CD4-positive, alpha-beta T cell treated with Interleukin-4 for 1 hour (primary cell): ENCODE data around the gene KBTBD2.
"Not testable (repeated sequence)": the region's sequence is repeated elsewhere in the genome, so short reads cannot be mapped to it uniquely, and the experiment has no call there.

ENCODE experiments used
- DNase-seq, 2 donors: peaks; one replicate each; pipeline ENCODE4 v3.0.0-alpha.2; 2020 to 2022

The KBTBD2 gene

DNA sequence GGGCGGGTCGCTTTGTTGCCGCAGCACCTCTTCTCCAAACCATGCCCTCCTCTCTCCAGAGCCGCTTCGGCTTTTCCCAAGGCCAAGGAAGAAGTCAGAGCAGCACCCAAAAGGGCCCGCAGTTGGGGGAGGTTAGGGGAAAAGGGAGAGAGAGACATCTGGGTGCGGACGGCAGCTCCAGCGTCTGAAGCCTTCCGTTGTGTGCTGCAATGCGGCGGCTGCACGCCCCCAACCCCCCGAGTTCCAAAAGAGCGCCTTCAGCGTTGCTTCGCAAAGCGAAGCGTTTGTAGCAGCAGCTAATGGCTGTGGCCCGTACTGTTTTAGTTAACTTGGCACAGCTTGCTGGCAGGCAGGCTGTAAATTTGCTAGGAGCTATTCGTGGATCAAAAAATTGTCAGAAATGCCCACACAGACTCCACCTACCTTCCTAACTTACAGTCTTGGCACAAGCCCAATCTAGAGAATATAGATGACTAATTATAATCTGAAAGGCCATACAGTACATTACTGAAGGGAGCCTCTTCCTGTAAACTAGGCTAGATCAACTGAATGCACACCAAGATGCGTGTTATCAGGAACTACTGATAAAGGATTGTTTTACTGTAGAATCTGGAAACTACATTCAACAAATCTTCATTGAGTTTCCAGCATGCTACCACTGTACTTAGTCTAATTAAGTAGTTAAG lies 1.1 kb upstream of the KBTBD2 start:
- DNase-seq, result peak; percentile 51 to 74

DNA sequence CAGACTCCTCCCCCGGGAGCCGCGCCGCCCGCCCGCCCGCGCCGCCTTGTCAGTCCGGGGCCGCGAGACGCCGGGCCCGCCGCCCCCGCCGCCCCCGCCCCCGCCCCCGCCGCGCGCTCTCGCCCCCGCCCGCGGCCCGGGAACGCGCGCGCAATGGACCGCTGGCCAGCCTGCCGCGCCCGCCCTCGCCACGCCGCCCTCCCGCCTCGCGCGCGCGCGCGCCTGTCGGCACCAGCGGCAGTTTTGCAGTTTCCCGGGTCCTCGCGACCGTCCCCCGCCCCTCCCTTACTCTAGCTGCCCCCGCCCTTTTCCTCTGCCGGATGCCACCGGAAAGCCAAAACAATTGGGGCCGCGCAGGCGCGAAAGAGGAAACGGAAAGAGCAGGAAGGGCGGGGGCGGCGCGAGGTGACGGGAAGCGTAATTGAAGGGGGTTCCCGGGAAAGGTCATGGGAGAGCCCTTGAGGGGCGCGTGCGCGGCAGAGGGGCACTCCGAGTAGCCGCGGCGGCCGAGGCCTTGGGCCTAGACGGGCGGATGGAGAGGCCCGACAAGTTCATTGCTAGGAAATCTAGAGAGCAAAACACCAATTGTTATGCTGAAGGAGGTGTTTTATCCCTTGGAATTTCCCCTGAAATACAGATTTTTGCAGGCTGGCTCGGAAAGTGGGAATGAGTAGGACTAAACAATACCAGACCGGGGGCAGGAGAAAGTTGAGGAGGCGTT lies 400 bp upstream of the KBTBD2 start:
- DNase-seq, result peak; percentile 99

DNA sequence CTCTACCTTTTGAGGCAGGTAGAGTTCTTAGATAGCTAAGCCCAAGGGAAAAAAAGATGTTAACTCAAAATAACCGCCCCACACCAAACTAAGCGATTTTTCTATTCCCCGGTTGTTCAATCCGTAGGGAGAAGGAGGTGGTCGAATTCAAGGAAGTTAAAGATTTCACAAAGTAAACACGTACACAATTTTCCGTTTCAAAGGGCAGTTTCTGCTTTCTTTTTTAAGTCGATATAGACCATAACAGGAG lies 842 bp downstream of the KBTBD2 start:
- DNase-seq, result no peak

DNA sequence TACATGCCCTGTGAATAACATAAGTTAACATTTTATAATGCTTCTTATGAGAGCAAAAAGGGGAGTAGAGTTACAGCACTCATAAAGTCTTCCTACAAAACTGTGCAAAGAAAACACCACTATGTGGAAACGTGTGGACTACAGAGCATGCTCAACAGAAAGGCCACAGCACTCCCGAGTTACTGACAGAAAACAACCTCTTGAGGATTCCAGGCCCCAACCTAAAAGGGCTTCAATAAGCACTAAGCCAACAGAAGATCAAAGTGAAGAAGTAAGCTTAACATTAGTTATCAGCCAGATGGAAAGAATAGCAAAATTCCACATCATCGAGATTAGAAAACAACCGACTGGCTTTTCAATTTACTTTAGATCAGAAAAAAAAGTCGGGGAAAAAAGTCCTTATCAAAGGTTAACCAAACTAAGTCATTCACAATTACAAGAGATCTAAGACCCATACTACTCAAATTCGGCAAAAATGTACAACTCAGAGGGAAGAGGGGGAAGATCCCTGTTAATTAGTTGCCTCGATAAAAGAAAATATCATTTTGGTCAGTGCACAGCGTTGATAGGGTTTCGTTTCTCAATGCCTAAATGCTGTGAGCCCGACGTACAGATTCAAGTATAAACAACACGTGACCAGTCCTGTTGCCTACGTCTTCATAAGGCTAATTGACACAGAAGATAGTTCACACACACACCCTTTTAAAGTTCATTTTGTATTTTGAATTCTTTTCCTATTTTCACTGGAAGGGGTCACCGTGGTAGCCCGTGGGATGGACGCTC lies 1.4 kb downstream of the KBTBD2 start:
- DNase-seq, result peak; percentile 69 to 84

DNA sequence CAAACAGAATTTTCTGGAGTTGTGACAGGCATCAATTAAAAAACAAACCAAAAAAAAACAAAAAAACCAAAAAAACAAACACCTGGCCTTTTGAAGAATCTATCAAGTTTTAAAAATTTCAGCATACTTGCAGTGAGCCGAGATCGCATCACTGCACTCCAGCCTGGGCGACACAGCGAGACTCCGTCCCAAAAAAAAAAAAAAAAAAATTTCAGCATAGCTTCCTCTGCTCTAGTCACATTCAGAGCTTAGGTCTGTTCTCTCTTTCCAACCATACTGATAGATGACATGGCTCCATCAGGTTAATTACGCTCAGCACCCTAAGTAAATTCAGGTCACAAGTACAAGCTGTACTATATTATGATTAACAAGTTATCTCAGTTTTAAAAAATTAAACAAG lies 3.1 kb downstream of the KBTBD2 start:
- DNase-seq, result no peak

DNA sequence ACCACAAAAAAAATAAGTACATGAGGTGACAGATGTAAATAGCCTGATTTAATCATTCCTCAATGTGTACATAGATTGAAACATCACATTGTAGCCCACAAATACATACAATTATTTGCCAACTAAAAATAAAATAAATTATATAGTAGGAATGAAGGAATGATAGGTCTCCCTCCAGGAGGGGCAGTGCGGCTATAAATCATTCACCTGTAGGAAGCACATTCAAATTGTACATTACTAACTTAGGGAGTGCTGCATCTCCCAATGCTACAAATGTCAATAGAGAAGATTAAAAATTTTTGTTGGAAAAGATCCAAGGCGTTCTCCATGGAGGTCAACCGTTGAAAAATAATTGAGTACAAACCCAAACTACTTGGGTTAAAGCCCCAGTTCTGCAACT lies 4.2 kb downstream of the KBTBD2 start:
- no peak for DNase-seq

DNA sequence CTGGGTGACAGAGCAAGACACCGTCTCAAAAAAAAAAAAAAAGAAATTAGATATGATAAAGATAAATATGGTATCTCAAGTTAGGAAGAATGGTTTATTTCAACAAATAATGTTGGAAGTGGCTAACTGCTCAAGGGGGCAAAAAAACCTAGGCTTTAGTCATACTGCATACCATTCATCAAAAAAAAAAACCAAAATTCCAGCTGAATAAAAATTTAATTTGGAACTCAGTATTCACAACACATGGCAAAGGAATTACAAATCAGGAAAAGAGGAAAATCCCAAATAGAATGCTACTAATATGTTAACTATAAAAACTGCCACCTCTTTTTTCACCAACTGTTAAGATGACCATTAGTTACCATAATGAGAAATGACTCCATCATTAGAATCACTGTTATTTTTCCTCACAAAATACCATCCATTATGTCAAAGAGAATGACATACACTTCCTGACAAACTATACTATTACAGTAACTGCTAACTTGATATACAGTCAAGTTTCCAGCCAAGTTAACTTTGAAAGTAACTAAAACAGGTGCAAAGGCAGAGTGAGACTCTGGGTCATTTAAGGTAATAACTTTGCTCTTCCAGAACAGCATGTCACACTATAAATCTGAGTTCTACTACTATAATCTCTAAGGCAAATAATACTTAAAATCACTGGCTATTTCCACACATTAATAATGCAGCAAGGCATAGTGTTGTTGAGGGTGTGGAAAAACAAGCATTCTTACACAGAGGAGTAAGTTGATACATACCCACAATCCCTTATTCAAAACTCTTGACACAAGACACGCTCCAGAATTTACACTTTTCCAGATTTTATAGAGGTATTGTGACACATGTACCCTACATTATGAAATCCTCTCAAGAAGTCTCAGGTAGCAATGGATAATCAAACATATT lies 10.2 kb downstream of the KBTBD2 start:
- no peak for DNase-seq

DNA sequence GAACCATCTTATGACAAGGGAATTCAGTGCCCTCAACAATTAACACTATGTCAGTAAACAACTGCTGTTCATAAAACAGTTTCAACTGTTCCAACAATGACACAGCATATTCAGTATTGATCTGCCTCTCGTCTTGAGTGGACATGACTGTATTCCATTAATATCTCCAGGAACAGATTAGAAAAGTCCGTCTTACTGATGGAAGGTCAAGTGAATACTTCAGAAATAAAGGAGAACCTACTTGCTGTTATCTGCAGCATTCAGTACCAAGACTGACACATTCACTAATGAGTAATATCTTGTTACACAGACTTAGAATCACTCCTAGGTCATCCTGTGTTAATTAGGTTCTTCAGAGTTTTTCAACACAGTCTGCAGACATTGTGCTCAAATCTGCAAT lies 12.1 kb downstream of the KBTBD2 start:
- no peak for DNase-seq

DNA sequence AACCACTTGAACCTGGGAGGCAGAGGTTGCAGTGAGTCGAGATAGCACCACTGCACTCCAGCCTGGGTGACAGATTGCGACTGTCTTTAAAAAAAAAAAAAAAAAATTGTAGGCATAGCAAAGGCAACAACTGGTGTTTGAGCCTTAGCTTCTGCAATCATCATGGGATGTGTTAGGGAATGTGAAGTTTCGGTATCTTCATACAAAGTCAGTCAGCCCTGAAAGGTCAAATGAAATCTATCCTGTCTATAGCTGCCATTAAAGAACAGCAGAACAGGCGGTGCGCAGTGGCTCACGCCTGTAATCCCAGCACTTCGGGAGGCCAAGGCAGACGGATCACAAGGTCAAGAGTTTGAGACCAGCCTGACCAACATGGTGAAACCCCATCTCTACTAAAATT lies 13.5 kb downstream of the KBTBD2 start:
- not testable (repeated sequence) for DNase-seq

DNA sequence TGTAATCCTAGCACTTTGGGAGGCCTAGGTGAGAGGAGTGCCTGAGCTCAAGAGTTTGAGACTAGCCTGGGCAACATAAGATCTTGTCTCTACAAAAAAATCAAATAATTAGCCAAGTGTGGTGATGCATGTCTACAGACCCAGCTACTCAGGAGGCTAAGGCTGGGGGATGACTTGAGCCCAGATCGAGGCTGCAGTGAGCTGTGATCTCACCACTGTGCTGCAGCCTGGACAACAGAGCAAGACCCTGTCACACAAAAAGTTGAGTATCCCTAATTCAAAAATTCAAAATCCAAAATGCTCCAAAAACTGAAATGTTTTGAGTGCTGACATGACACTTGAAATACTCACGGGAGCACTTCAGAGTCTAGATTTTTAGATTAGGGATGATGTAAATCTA lies 19.1 kb downstream of the KBTBD2 start:
- no peak for DNase-seq

DNA sequence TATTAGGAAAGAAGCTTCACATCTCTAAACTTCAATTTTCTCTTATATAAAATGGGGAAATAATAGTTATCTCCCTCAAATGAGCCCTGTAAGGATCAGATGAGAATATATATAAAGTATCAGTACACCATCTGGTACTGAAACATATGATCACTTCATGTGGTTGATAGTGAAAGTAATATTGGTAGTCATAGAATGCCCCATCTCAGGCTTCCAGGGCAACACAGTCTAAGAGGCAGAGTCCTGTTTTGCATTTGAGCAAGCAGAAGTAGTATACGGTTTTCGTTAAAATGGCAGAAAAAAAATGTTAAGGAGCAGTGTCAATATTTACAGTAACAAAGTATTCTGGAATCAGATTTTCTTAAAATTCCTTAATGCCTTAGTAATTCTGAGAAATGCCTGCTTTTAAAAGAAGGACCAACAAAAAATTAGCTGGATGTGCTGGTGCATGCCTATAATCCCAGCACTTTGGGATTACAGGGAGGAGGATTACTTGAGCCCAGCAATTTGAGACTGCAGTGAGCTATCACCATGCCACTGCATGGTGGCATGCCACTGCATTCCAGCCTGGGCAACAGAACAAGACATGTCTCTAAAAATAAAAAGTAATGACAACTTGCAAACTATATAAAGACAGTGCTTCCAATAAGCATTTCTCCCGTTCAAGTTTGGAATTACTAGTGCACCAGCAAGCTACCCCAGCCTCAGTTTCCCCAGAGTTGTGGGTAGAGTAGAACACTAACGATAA lies 19.8 kb downstream of the KBTBD2 start:
- DNase-seq, result no peak

DNA sequence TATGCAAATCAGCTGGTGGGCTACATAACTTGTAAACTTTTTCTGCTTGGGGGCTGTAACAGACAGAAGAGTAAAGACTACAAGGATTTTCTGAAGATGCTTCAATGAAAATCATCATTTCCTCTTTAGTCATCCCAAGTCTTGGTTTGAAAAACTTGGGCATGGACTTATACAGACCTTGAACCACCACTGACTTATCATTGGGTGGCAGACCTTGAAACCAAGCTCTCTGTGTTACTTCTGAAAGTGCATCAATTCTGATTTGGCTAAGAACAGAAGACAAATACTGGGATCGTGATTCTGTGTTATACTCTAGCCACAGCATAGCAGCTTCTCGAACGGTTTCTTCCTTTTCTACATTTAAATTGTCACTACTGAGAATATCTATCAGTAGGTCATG lies 21.3 kb downstream of the KBTBD2 start:
- no peak for DNase-seq

DNA sequence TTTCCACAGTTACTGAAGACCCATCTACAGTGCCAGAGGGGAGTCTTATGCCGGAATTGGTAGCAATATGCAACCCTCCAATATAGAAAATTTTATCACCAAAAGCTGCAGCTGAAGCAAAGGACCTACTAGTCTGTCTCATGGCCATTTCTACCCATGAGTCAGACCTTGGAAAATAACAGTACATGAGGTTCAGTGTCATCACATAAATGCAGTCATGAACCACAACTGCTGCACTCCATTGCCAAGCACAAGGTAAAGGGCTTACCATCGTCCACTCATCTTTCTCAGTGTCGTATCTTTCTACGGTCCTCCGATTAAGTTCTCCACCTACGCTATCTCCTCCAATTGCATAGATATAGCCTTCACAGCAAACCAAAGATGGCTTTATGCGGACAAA lies 21.8 kb downstream of the KBTBD2 start:
- no peak for DNase-seq

DNA sequence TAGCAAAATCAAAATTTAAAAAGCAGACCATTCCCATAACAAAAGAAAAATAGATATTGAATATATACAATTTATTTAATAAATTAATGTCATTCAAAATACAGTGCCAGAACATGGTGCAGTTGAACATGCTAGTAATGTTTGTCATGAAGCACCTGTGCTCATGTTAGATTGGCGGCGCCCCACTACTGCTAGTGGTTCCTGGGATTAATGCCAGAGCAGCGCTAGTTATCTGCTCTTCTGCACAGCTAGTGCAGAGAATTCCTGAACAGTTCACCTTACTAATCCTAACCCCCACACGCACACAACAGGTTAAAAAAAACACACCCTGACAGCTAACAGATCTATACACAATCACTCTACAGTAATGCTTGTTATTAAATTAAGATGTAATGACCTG lies 23.4 kb downstream of the KBTBD2 start:
- no peak for DNase-seq

DNA sequence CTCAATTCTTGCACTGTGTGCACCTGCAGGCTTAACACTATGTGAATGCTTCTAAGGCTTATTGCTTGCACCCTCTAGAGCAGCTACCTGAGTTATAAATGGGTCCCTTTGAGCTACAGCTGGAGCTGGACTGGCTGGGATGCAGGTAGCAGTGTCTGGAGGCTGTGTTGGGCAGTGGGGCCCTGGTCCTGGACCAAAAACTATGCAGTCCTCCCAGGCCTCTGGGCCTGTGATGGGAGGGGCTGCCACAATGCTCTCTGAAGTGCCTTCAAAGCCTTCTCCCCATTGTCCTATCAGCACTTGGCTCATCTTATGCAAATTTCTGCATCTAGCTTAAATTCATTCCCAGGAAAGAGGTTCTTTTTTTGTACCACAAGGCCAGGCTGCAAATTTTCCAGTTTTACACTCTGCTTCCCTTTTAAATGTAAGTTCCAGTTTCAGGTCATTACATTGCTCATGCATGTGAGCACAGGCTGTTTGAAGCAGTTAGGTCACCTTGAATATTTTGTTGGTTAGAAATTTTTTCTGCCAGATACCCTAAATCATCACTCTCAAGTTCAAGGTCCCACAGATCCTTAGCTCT lies 26.0 kb downstream of the KBTBD2 start:
- no peak for DNase-seq

DNA sequence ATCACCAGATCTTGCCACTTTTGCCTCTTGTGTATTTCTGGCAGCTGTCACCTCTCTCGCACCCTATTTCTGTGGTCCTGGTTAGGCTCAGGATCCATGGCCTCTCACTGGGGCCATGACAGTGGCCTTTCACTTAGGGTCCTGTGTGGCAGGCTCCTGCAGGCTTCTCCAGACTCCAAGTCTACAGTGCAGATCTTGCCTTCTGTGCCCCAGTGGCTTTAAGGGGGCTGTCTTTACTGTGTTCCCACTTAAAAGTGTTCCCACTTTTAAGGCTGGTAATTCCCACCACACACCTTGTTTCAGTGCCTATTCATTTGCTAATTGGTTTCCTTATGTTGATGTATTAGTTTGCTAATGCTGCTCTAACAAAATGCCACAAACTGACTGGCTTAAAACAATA lies 27.7 kb downstream of the KBTBD2 start:
- DNase-seq, result not testable (repeated sequence)

DNA sequence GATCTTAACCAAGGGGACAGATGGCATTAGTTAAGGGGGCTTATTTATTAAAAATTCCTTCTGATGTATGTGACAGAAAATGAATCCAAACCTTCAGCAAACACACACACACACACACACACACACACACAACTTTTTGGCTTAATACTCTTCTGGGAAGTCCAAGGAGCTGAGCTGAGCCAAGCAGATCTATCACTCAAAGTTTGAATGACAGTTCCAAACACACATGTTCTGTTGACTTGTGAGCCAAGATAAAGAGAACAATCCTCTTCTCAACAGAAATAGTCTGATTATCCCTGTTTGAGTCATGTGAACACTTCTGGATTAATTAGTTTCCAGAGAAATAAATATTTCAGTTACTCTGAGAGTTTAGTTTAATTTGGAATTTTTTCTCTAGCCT lies 31.5 kb downstream of the KBTBD2 start:
- no peak for DNase-seq

DNA sequence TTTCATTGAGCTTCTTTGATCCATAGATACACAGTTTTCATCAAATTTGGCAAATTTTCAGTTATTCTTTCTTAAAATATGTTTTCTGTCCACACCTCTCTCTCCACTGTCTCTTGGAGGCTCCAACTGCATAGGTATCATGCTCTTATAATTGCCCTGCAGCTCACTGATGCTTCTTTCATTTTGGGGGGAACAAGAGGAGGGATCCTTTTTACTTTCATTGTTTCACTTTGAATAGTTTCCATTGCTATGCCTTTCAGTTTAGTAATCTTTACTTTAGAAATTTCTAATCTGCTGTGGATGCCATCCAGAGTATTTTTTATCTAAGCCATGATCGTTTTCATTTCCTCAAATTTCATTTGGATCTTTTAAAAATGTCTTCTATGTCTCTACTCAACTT lies 32.9 kb downstream of the KBTBD2 start:
- no peak for DNase-seq

DNA sequence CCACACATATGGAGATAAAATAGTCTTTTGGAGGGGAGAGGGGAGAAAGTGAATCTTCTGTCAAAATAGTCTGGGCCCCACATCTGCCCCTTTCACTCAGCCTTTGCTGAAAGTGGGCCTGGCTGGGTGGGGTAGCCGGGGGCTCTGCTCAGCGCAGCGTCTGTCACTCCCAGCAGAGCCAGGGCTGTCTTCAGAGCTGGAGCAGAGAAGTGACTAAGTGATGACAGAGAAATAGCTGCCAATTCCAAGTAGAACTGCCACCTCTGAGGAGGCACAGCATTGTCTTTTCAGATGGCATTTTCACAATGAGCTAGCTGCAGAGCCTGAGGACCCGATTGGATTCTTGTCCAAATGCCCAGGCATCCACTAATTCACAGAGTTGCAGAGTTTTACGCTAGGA lies 34.5 kb downstream of the KBTBD2 start:
- not testable (repeated sequence) for DNase-seq

DNA sequence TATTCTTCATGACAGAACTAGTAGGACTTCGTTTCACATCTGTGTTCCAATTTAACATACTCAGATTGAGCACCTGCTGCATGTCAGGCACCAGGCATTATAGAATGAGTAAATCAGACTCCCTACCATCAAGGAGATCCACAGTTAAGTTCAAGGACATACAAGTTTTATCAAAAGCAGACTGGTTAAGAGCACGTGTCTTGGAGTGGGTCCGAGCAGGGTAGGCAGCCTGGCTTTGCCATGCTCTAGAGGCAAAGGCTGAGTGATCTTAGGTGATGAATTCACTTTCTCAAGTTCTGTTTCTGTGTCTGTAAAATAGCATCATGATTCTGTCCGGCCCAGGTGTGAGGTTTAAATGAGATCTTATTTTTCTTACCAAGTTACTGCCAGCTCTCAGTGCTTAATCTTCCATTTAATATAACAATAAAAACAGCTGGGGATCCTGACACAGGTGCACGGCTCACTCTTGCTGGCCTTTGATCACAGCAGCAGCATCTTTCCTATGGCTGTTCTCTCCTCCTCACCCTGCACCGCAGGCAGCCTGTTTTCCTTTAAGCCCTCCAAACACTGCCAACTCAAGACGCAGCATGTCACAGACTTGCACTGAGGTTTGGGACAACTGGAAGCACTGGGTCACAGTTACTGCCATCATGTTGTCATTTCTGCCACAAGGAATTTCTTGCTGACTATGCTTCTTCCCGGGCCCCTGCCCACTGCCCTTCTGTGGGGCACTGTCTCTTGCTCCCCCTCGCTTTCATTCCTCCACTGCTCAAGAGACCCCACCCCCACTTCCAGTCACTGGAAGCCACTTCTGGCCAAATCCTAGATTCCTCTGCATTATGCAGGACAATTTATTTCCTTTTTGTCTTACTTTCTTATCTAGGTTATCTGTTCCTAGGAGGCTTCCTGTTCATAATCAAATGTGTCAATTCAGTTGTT lies 35.5 kb downstream of the KBTBD2 start:
- DNase-seq, result not testable (repeated sequence)

DNA sequence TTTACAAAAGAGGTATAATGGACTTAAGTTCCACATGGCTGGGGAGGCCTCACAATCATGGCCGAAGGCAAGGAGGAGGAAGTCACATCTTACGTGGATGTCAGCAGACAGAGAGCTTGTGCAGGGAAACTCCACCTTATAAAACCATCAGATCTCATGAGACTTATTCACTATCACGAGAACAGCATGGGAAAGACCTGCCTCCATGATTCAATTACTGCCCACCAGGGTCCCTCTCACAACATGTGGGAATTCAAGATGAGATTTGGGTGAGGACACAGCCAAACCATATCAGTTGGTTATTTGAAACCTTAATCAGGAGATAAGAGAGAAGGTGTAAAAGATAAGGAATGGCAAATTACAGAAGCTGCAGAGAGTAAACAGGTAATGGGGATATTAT lies 40.9 kb downstream of the KBTBD2 start:
- not testable (repeated sequence) for DNase-seq
